Mucosa of rectum (tissue), 2 donors: Measurements from ENCODE around the gene THSD7A.

Experiments
- H3K27ac ChIP-seq, 2 donors: one replicate each; pipeline ENCODE4 v1.7.0; 2013; ENCODE audit warnings: inconsistent platforms in 2 of 2, low read depth in 2 of 2, low read length in 2 of 2
- H3K27me3 ChIP-seq, 2 donors: one replicate each; pipeline ENCODE4 v1.7.0; 2013; ENCODE audit warnings: low read length in 2 of 2; ENCODE audit not compliant: control insufficient read depth in 2 of 2, insufficient read depth in 2 of 2
- H3K36me3 ChIP-seq, 2 donors: one replicate each; pipeline ENCODE4 v1.7.0; 2013; ENCODE audit warnings: low read length in 2 of 2; ENCODE audit not compliant: control insufficient read depth in 2 of 2, insufficient read depth in 2 of 2
- H3K4me1 ChIP-seq, 2 donors: one replicate each; pipeline ENCODE4 v1.7.0; 2013; ENCODE audit warnings: low read length in 2 of 2, mild to moderate bottlenecking in 1 of 2; ENCODE audit not compliant: control insufficient read depth in 2 of 2, insufficient read depth in 2 of 2
- H3K4me3 ChIP-seq, 2 donors: one replicate each; pipeline ENCODE4 v1.7.0; 2013; ENCODE audit warnings: low read length in 2 of 2
- H3K9ac ChIP-seq, 2 donors: one replicate each; pipeline ENCODE4 v1.7.0; 2013; ENCODE audit warnings: low read length in 2 of 2, low read depth in 1 of 2, mild to moderate bottlenecking in 1 of 2
- H3K9me3 ChIP-seq, 2 donors: one replicate each; pipeline ENCODE4 v1.7.0; 2013; ENCODE audit warnings: low read length in 2 of 2; ENCODE audit not compliant: control insufficient read depth in 2 of 2
- donor health status: healthy.
- donor health status: Normal muscosa, but diverticular disease.

THSD7A gene

GRCh38 chr7:11336432-11336831, 495.6 kb downstream of the THSD7A start:
- H3K27ac ChIP-seq = no peak overlapping the region
- H3K27me3 ChIP-seq = no peaks in the 10 kb centered on the region
- no peaks in the 10 kb centered on the region for H3K9me3 ChIP-seq
- H3K4me1 ChIP-seq = no peaks in the 10 kb centered on the region
- H3K4me3 ChIP-seq = no peak overlapping the region
- H3K9ac ChIP-seq = no peak overlapping the region
- no peaks in the 10 kb centered on the region for H3K36me3 ChIP-seq

GRCh38 chr7:11335947-11336346, 496.1 kb downstream of the THSD7A start:
- H3K4me1 ChIP-seq = no peaks in the 10 kb centered on the region
- no peak overlapping the region for H3K27ac ChIP-seq
- no peaks in the 10 kb centered on the region for H3K27me3 ChIP-seq
- no peak overlapping the region for H3K9ac ChIP-seq
- no peak overlapping the region for H3K4me3 ChIP-seq
- no peaks in the 10 kb centered on the region for H3K9me3 ChIP-seq
- no peaks in the 10 kb centered on the region for H3K36me3 ChIP-seq

- Histone ChIP-seq H3K9ac (no peak overlapping the region), H3K36me3 (no peaks in the 10 kb centered on the region), H3K27me3 (no peaks in the 10 kb centered on the region), H3K9me3 (no peaks in the 10 kb centered on the region), H3K4me3 (no peak overlapping the region), H3K4me1 (no peaks in the 10 kb centered on the region), H3K27ac (no peak overlapping the region)
These were observed 499.2 kb downstream of the THSD7A start for GRCh38 chr7:11332865-11333228.

GRCh38 chr7:11332186-11332864, 499.7 kb downstream of the THSD7A start:
- no peaks in the 10 kb centered on the region for H3K9me3 ChIP-seq
- H3K36me3 ChIP-seq = no peaks in the 10 kb centered on the region
- no peak overlapping the region for H3K4me3 ChIP-seq
- H3K4me1 ChIP-seq = no peaks in the 10 kb centered on the region
- no peak overlapping the region for H3K9ac ChIP-seq
- H3K27ac ChIP-seq = no peak overlapping the region
- H3K27me3 ChIP-seq = no peaks in the 10 kb centered on the region

- Histone ChIP-seq H3K4me1 (no peaks in the 10 kb centered on the region), H3K27ac (no peak overlapping the region), H3K27me3 (no peaks in the 10 kb centered on the region), H3K36me3 (no peaks in the 10 kb centered on the region), H3K9me3 (no peaks in the 10 kb centered on the region), H3K4me3 (no peak overlapping the region), H3K9ac (no peak overlapping the region)
These were observed 500.6 kb downstream of the THSD7A start for GRCh38 chr7:11331128-11332102.

- no peaks in the 10 kb centered on the region for H3K4me1 ChIP-seq
- no peak overlapping the region for H3K9ac ChIP-seq
- no peaks in the 10 kb centered on the region for H3K36me3 ChIP-seq
- no peak overlapping the region for H3K4me3 ChIP-seq
- H3K27ac ChIP-seq = no peak overlapping the region
- H3K9me3 ChIP-seq = no peaks in the 10 kb centered on the region
- no peaks in the 10 kb centered on the region for H3K27me3 ChIP-seq
These were observed 501.3 kb downstream of the THSD7A start for GRCh38 chr7:11330717-11331116.

GRCh38 chr7:11330208-11330607, 501.8 kb downstream of the THSD7A start:
- no peaks in the 10 kb centered on the region for H3K4me1 ChIP-seq
- no peaks in the 10 kb centered on the region for H3K9me3 ChIP-seq
- H3K27ac ChIP-seq = no peak overlapping the region
- no peaks in the 10 kb centered on the region for H3K27me3 ChIP-seq
- no peak overlapping the region for H3K4me3 ChIP-seq
- no peak overlapping the region for H3K9ac ChIP-seq
- no peaks in the 10 kb centered on the region for H3K36me3 ChIP-seq

- no peaks in the 10 kb centered on the region for H3K9me3 ChIP-seq
- no peaks in the 10 kb centered on the region for H3K27me3 ChIP-seq
- H3K4me3 ChIP-seq = no peak overlapping the region
- H3K4me1 ChIP-seq = no peaks in the 10 kb centered on the region
- H3K9ac ChIP-seq = no peak overlapping the region
- H3K27ac ChIP-seq = no peak overlapping the region
- no peaks in the 10 kb centered on the region for H3K36me3 ChIP-seq
These were observed 502.4 kb downstream of the THSD7A start for GRCh38 chr7:11329626-11330025.

GRCh38 chr7:11328309-11328708, 503.7 kb downstream of the THSD7A start:
- Histone ChIP-seq H3K9ac (no peak overlapping the region), H3K27ac (no peak overlapping the region), H3K36me3 (no peaks in the 10 kb centered on the region), H3K27me3 (no peaks in the 10 kb centered on the region), H3K4me3 (no peak overlapping the region), H3K9me3 (no peaks in the 10 kb centered on the region), H3K4me1 (no peaks in the 10 kb centered on the region)

GRCh38 chr7:11327633-11328032, 504.4 kb downstream of the THSD7A start:
- no peaks in the 10 kb centered on the region for H3K9me3 ChIP-seq
- no peaks in the 10 kb centered on the region for H3K4me1 ChIP-seq
- no peaks in the 10 kb centered on the region for H3K27me3 ChIP-seq
- H3K27ac ChIP-seq = no peak overlapping the region
- H3K9ac ChIP-seq = no peak overlapping the region
- no peaks in the 10 kb centered on the region for H3K36me3 ChIP-seq
- H3K4me3 ChIP-seq = no peak overlapping the region
